NCI-H1417 (cell line): ENCODE data around the gene SPNS1.
A peak's percentile ranks its signal among the peaks of the same experiment; 100 is the strongest.
"Not testable (repeated sequence)": the region's sequence is repeated elsewhere in the genome, so short reads cannot be mapped to it uniquely, and the experiment has no call there.

Experiments used
- DNase-seq, 3 experiments: peaks; one replicate each; lab custom pipeline; 2025; lab: John Stamatoyannopoulos, UW

Gene SPNS1, protein sequence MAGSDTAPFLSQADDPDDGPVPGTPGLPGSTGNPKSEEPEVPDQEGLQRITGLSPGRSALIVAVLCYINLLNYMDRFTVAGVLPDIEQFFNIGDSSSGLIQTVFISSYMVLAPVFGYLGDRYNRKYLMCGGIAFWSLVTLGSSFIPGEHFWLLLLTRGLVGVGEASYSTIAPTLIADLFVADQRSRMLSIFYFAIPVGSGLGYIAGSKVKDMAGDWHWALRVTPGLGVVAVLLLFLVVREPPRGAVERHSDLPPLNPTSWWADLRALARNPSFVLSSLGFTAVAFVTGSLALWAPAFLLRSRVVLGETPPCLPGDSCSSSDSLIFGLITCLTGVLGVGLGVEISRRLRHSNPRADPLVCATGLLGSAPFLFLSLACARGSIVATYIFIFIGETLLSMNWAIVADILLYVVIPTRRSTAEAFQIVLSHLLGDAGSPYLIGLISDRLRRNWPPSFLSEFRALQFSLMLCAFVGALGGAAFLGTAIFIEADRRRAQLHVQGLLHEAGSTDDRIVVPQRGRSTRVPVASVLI

DNA sequence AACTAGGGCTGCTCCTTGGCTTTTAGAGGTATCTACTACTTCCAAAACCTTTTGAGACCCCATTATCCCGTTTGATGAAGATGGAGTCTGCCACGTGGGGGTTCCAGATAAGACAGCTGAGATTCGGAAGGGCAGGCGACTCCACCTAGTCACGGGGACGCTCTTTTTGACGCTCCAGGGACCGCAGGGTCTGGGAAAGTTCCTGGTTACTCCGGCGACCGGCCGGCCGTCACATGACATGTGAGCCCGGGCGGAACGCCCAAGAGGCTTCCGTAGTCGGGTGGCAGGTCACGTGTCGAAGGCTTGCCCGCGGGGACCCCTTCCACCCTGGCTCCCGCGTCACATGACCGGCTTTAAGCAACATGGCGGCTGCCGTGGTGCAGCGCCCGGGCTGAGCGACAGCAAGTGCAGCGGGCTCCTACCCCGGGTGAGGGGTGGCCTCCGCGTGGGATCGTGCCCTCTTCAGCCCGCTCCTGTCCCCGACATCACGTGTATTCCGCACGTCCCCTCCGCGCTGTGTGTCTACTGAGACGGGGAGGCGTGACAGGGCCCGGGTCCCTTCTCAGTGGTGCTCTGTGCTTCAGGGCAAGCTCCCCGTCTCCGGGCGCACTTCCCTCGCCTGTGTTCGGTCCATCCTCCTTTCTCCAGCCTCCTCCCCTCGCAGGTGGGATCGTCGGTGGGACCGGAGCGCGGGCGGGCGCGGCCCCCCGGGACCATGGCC, at the start of gene SPNS1:
TSS of gene SPNS1 (plus strand) at position 342 of the 721 bp plus-strand sequence. CDS start at position 716, 374 bp downstream.
- peak; percentile 90 to 96 (median 91) for DNase-seq

DNA sequence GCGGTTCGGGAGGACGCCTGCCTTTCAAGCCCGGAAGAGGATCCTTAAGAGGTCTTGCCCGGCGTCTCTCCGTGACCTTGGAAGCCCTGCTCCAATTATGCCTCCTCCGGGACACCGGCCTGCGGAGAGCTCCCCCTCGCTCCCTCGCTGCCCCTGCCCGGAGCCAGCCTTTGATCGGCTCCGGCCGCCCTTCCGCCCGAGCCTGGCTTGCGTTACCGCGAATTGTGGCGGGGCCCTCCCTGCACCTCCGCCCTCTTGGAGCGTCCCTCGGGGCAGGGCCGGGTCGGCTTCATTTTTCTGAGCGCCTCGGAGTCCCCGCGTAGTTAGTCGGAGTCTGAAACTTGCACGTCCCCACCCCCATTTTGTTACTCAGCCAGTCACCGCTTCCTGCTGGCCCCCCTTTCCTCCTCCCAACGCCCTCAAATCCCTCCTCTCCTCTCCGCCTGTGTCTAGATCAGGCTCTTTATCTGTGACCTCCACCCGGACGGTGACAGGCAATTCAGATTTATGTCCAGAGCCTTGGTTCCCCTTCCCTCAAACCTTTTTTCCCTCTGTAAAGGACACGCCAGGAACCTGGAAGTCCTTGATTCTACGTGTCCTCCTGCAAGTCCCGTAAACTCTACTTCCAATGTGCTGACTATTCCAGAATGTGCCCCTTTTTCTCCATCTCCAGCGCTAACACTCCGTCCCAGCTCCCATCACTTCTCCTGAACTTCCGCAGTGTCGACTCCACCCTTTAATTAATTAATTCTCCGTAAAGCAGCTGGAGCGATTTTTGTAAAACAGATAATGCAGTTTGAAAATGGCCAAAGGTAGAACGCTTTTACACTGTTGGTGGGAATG, 49.0 kb upstream of the SPNS1 start:
- DNase-seq, result peak; percentile 39 to 85 (median 81)

DNA sequence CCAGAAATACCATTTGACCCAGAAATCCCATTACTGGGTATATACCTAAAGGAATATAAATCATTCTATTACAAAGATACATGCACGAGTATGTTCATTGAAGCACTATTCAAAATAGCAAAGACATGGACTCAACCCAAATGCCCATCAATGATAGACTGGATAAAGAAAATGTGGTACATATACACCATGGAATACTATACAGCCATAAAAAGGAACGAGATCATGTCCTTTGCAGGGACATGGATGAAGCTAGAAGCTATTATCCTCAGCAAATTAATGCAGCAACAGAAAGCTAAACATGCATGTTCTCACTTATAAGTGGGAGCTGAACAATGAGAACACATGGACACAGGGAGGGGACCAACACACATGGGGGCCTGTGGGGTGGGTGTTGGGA, 48.3 kb upstream of the SPNS1 start:
- not testable (repeated sequence) for DNase-seq

DNA sequence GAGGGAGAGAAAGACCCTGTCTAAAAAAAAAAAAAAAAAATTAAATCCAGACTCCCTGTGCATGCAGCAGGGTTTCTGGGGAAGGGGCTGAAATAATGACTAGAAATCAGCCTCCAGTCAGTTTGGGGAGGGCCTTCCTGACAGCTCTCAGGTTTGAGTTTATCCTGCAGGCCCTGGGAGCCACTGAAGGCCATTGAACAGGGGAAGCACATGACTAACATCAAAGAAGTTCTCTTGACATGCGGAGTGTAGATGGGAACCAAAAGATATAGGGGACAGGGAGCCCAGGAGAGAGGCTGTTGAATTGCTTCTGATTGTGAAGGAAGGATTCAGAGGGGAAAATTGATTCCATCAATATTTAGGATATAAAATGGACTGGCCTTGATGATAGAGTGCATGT, 46.8 kb upstream of the SPNS1 start:
- no peak for DNase-seq

DNA sequence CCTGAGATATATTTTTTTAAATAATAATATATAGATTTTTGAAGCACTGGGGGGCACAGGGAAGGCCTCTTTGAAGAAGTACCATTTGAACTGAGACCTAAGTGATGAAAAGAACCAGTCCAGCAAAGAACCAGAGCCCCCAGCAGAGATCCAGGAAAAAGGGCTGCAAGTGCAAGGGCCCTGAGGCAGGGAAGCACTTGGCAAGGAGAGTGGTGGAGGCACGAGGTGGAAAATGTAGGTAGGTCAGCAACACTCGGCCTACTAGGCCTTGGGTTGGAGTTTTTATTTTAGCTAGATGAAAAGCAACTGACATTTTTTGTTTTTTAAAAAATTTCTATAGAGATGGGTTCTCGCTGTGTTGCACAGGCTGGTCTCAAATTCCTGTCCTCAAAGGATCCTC, 44.4 kb upstream of the SPNS1 start:
- no peak for DNase-seq

DNA sequence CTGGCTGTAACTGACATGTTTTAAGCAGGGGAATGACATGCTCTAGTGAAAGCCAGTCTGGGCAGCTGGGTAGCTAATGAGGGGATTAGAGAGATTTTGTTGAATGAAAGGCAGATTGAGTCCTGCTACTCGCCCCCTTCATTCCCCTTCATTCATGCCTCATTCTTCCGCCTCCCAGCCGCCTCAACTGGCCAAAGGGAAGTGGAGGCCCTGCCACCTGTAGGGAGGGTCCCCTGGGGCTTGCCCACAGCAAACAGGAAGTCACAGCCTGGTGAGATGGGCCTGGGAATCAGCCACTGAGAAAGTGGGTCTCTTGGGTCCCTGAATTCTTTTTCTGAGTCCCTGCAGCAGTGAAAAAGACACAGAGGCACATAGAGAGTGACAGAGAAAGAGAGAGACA, 43.9 kb upstream of the SPNS1 start:
- DNase-seq, result peak in 1 of 3 experiments; percentile 3

DNA sequence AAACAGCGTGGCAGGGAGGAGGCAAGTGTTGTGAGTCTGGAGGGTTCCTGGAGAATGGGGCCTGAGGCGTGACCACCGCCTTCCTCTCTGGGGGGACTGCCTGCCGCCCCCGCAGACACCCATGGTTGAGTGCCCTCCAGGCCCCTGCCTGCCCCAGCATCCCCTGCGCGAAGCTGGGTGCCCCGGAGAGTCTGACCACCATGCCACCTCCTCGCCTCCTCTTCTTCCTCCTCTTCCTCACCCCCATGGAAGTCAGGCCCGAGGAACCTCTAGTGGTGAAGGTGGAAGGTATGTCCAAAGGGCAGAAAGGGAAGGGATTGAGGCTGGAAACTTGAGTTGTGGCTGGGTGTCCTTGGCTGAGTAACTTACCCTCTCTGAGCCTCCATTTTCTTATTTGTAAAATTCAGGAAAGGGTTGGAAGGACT, 42.8 kb upstream of the SPNS1 start, which contains the start of gene CD19:
TSS of gene CD19 (plus strand) at position 171 of the 425 bp plus-strand sequence. CDS start at position 201, 30 bp downstream.
- DNase-seq, result no peak

DNA sequence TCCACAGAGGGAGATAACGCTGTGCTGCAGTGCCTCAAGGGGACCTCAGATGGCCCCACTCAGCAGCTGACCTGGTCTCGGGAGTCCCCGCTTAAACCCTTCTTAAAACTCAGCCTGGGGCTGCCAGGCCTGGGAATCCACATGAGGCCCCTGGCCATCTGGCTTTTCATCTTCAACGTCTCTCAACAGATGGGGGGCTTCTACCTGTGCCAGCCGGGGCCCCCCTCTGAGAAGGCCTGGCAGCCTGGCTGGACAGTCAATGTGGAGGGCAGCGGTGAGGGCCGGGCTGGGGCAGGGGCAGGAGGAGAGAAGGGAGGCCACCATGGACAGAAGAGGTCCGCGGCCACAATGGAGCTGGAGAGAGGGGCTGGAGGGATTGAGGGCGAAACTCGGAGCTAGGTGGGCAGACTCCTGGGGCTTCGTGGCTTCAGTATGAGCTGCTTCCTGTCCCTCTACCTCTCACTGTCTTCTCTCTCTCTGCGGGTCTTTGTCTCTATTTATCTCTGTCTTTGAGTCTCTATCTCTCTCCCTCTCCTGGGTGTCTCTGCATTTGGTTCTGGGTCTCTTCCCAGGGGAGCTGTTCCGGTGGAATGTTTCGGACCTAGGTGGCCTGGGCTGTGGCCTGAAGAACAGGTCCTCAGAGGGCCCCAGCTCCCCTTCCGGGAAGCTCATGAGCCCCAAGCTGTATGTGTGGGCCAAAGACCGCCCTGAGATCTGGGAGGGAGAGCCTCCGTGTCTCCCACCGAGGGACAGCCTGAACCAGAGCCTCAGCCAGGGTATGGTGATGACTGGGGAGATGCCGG, 42.0 kb upstream of the SPNS1 start:
- no peak for DNase-seq

DNA sequence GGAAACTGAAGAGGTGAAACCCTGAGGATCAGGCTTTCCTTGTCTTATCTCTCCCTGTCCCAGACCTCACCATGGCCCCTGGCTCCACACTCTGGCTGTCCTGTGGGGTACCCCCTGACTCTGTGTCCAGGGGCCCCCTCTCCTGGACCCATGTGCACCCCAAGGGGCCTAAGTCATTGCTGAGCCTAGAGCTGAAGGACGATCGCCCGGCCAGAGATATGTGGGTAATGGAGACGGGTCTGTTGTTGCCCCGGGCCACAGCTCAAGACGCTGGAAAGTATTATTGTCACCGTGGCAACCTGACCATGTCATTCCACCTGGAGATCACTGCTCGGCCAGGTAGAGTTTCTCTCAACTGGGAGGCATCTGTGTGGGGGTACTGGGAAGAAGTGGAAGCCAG, 41.4 kb upstream of the SPNS1 start:
- DNase-seq, result no peak

DNA sequence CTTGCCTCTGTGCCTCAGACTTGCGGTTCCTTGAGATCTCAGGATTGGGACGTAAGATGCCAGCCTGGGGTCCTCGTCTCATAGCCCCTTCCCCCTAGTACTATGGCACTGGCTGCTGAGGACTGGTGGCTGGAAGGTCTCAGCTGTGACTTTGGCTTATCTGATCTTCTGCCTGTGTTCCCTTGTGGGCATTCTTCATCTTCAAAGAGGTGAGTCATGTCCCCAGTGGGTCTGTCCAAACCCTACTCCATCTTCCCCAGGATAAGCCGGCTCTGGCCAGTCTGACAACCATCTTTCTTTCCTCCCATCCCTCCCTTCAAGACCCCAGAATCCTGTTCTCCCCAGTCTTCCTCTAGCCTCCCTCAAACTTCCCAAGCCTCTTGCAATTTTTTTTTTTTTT, 39.2 kb upstream of the SPNS1 start:
- DNase-seq, result no peak

DNA sequence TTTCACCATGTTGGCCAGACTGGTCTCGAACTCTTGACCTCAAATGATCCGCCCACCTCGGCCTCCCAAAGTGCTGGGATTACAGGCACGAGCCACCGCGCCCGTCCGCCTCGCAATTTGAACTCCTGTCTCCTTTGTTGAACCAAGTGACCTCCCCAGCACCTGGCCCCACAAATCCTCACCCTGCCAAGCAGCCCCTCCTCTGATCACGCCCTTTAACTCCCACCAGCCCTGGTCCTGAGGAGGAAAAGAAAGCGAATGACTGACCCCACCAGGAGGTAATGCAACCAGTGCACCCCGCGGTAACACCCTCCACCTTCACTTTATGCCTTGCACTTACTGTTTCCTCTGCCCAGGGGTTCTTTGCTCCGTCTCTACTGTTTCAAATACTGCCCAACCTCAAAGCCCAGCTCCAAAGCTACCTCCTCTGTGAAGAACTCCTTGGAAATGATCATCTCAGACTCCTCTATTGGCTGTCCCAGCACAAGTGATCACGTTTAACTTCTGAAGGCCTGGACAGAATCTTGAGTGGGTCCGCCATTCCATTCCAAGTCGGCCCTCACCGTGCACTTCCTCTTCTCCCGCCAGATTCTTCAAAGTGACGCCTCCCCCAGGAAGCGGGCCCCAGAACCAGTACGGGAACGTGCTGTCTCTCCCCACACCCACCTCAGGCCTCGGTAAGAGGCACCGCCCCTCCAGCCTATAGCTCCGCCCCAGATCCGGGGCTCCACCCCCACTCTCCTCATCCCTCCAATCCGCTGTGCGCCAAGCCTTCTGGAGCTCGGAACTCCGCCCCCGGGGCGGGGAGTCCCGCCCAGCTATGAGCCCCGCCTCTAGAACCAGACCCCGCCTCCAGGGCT, 38.4 kb upstream of the SPNS1 start:
- DNase-seq, result peak; percentile 54 to 81 (median 71)

DNA sequence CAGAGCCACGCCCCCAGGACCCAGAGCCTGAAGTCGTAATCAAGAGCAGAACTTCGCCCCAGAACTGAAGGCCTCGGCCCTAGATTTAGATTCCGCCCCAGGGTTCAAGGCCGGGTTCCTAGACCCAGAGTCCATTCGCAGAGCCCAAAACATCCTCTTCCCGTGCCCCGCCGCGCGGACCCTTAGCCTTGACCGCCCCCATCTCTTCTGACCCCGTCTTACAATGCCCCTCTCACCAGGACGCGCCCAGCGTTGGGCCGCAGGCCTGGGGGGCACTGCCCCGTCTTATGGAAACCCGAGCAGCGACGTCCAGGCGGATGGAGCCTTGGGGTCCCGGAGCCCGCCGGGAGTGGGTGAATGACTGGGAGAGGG, 37.8 kb upstream of the SPNS1 start:
- DNase-seq, result no peak

DNA sequence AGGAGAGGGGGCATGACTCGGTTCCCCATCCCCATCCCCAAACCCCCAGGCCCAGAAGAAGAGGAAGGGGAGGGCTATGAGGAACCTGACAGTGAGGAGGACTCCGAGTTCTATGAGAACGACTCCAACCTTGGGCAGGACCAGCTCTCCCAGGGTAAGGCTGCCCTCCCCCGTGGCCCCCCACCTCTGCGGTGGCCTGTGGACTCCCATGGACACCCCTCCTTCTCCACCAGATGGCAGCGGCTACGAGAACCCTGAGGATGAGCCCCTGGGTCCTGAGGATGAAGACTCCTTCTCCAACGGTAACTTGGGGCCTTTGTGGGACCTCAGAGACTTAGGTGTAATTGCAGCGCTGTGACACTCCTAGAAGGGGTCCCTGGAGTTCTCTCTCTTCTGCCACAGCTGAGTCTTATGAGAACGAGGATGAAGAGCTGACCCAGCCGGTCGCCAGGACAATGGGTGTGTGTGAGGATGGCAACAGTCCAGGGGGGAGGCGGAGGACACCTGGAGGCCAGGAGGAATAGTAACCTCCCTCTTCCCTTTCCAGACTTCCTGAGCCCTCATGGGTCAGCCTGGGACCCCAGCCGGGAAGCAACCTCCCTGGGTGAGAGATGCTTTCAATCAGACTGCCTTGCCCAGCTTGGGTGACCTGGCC, 37.2 kb upstream of the SPNS1 start:
- no peak for DNase-seq

DNA sequence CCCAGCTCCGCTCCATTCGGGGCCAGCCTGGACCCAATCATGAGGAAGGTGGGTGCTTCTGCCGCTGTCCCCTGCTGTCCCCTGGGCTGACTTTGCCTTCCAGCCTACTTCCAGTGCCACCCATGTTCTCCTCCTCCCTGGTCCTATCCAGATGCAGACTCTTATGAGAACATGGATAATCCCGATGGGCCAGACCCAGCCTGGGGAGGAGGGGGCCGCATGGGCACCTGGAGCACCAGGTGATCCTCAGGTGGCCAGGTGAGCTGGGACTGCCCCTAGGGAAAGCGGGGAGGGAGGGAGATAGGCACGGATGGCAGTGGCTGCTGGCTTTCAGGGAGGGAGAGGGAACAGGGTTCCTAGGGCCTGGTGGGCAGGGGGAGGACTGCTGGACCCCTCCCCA, 35.9 kb upstream of the SPNS1 start:
- no peak for DNase-seq

DNA sequence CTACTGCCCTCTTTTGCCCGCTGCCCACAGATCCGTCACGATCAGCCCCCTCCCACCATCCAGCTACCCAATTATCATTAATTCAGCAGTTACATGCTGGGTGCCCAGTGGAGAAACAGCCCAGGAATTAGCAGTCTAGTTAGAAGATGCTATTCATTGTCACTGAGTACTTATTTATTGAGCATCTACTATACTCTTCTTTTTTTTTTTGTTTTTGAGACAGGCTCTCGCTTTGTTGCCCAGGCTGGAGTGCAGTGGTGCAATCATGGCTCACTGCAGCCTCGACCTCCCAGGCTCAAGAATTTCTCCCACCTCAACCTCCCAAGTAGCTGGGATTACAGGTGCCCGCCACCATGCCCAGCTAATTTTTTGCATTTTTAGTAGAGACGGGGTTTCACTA, 34.8 kb upstream of the SPNS1 start:
- DNase-seq, result not testable (repeated sequence)

DNA sequence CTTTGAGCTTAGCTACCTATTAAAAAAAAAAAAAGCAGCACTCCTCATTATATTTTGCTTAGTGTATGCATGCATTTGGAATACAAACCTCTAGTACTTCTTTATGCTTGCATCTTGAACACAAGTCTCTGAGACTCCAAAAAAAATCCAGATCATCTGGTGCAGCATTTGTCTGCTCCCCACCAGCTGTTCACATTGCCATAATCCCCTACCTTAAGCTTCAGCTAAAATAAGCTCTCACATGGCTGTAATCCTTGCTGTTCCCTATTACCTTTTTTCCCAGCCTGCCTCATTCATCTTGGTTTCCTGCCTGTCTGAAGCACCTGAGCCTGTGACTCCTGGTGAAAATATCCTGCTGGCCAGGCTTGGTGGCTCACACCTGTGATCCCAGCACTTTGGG, 31.3 kb upstream of the SPNS1 start:
- no peak for DNase-seq

DNA sequence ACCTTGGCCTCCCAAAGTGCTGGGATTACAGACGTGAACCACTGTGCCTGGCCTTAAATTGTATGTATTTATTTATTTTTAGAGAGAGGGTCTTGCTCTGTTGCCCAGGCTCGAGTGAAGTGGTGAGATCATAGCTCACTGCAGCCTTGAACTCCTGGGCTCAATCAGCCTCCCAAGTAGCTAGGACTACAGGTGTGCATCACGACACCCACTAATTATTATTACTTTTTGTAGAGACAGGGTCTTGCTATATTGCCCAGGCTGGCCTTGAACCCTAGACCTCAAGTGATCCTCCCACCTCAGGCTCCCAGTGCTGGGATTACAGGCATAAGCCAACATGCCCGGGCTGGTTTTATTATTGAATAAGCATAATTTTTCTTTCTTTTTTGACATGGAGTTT, 27.9 kb upstream of the SPNS1 start:
- peak in 1 of 3 experiments; percentile 3 for DNase-seq

DNA sequence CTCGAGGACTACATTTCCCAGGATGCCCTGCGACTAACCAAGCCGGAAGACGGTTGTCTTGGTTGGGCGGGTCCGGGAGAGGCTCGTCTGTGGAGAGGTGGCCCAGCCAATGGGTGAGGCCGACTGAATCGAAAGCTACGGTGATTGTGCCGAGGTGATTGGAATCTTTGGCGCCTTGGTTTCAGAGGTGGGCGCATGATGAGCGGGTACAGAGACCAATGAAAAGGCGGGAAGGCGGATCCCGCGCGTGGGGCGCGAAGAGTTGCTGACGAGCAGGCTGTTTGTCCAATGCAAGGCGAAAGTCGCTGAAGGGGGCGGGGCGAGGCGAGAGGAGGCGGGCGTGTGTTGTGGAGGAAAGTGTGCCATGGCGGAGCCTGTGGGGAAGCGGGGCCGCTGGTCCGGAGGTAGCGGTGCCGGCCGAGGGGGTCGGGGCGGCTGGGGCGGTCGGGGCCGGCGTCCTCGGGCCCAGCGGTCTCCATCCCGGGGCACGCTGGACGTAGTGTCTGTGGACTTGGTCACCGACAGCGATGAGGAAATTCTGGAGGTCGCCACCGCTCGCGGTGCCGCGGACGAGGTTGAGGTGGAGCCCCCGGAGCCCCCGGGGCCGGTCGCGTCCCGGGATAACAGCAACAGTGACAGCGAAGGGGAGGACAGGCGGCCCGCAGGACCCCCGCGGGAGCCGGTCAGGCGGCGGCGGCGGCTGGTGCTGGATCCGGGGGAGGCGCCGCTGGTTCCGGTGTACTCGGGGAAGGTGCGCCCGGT, 23.7 kb upstream of the SPNS1 start, which contains the start of gene NFATC2IP:
TSS of gene NFATC2IP (plus strand) at position 290 of the 762 bp plus-strand sequence. CDS start at position 365, 75 bp downstream.
- peak; percentile 97 to 100 (median 99) for DNase-seq
